Fibroblast of pulmonary artery (primary cell): Measurements from ENCODE around the gene TMEM51.

Experiments used
- DNase-seq: peaks from one replicate; pipeline ENCODE4 v3.0.0-alpha.2; 2010; ENCODE audit warnings: low read depth
- H3K4me3 ChIP-seq: replicated peaks from 2 replicates; pipeline ENCODE4 v1.5.1; 2011; ENCODE audit warnings: low read depth, mild to moderate bottlenecking, control low read depth, low read length, moderate library complexity
- TF ChIP-seq, protein P1 (sequence below): IDR thresholded peaks from 2 replicates; pipeline ENCODE4 v1.5.1; 2011; ENCODE audit warnings: mild to moderate bottlenecking, control low read depth, low read length, inconsistent platforms; ENCODE audit errors: missing control alignments

Gene TMEM51

DNA sequence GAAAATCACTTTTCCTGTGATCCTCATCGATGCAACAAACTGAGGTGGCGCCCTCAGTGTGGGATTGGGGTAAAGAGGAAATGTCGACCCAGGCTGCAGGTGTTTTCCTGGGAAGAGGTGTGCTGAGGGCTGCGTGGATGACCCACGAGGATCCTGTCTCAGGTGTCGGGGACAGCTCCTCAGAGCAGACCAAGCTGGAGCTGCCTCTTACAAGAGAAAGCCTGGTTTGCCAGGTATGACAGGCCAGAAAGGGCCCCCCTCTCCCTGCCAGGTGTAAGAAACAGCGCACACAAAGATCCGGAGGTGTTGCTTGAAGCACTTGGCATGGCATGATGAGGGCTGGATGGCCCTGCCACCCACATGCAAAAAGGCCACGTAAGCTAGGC, 106.1 kb downstream of the TMEM51 start:
- DNase-seq: no peak
- H3K4me3 ChIP-seq: no peak overlapping the region
- TF ChIP-seq, protein P1, sequence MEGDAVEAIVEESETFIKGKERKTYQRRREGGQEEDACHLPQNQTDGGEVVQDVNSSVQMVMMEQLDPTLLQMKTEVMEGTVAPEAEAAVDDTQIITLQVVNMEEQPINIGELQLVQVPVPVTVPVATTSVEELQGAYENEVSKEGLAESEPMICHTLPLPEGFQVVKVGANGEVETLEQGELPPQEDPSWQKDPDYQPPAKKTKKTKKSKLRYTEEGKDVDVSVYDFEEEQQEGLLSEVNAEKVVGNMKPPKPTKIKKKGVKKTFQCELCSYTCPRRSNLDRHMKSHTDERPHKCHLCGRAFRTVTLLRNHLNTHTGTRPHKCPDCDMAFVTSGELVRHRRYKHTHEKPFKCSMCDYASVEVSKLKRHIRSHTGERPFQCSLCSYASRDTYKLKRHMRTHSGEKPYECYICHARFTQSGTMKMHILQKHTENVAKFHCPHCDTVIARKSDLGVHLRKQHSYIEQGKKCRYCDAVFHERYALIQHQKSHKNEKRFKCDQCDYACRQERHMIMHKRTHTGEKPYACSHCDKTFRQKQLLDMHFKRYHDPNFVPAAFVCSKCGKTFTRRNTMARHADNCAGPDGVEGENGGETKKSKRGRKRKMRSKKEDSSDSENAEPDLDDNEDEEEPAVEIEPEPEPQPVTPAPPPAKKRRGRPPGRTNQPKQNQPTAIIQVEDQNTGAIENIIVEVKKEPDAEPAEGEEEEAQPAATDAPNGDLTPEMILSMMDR: no peak

DNA sequence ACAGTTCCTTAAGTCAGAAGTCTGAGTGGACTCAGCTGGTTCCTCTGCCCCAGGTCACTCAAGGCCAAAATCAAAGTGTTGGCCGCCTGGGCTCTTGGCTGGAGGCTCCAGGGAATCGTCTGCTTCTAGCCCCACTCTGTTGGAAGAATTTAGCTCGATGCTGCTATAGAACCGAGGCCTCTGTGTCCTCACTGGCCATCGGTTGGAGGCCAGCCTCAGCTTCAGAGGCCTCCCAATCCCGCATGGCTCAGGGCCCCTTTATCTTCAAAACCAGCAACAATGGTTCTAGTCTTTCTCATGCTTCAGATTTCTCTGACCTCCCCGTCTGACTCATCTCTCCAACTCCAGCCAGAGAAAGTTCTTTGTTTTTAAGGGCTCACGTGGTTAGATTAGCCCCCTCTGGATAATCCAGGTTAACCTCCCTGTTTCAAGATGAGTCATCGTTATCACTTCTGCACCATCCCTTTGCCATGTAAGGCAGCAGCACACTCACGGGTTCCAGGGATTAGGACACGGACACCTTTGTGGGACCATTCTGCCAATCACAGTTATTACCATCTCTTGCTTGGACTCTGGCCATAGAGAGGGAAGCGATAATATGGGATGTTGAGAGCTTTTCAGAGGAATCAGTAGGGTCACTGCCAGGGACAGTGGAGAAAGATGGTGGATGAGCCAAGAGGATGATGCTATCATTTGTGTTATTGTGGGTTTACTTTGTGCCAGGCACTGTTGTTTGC, 107.0 kb downstream of the TMEM51 start:
- DNase-seq: peak; percentile 85
- TF ChIP-seq, protein P1: no peak
- H3K4me3 ChIP-seq: no peak overlapping the region

DNA sequence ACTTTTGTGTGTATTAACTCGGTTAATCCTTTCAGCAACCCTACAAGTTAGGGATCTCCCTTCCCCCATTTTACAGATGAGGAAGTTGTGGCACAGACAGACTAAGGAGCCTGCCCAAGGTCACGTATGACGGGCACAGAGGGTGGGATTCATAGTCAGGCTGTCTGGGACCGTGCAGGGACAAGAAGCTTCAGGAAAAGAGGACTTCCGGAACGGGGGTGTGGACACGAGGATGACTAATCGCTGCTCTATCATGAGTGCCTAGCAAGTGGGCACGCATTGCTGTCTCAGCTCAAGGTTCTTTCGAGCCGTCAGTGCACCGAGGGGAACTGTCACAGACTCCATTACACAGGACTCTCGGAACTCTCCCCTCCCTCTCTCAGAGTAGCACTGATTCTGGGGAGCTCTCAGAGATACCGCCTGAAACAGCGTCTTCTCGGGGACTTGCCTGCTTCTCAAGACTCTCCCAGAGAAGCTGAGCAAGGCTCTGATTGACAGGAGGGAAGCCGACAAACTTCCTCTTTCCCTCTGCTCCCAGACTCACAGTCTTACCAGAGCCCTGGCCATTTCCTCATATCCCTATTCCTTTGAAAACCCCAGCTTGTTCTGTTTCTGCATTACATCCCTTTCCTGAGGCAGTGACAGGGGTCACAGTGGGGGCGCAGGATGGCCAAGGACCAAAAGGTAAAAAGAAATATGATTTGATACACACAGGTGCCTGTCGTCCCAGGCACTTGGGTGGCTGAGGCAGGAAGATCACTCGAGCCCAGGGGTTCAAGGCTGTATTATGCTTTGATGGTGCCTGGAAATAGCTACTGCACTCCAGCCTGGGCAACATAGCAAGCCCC, 107.8 kb downstream of the TMEM51 start:
- peak; percentile 44 for DNase-seq
- no peak overlapping the region for H3K4me3 ChIP-seq
- TF ChIP-seq, protein P1: no peak

DNA sequence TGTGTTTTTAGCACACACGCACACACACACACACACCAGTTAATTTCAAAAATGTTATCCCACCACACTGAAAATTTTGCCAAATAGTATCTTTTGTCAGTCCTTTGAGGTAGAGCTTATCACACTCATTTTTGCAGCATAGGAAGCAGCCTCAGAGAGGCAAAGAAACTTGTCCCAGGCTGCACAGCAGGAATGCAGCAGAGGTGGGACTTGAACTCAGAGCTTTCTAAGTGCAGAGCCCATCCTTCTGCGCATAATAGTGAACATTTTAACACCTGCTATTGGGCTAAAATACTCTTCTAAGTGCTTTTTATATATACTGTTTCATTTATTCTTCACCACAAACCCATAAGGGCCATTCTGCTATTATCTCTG, 108.4 kb downstream of the TMEM51 start:
- TF ChIP-seq, protein P1: no peak
- no peak overlapping the region for H3K4me3 ChIP-seq
- DNase-seq: no peak

DNA sequence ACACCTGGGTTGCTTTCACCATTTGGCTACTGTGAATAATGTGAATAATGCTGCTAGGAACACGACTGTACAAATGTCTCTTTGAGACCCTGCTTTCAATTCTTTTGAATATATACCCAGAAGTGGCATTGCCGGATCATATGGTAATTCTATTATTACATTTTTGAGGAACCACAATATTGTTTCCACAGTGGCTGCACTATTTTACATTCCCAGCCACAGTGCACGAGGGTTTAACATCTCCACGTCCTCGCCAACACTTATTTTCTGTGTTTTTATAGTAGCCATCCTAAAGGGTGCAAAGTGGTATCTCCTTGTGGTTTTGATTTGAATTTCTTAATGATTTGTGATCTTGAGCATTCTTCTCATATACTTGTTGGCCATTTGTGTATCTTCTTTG, 109.2 kb downstream of the TMEM51 start:
- TF ChIP-seq, protein P1: no peak
- H3K4me3 ChIP-seq: no peak overlapping the region
- DNase-seq: no peak

DNA sequence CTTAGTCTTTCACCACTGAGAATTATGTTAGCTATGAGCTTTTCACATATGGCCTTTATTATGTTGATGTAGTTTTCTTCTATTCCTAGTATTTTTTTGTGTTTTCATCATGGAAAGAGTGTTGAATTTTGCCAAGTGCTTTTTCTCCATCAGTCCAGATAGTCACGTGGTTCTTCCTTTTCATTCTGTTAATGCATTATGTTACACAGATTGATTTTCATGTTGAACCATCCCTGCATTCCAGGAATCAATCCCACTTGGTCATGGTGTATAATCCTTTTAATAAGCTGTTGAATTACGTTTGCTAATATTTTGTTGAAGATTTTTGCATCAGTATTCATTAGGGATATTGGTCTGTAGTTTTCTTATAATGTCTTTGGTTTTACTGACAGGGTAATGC, 111.2 kb downstream of the TMEM51 start:
- TF ChIP-seq, protein P1: no peak
- no peak overlapping the region for H3K4me3 ChIP-seq
- no peak for DNase-seq
